Non-pigmented ciliary epithelial cell (primary cell): ENCODE results near the gene VDR.

Experiments used
- DNase-seq: peaks from one replicate; pipeline ENCODE4 v3.0.0-alpha.2; 2010; ENCODE audit warnings: low read depth

Gene VDR

DNA sequence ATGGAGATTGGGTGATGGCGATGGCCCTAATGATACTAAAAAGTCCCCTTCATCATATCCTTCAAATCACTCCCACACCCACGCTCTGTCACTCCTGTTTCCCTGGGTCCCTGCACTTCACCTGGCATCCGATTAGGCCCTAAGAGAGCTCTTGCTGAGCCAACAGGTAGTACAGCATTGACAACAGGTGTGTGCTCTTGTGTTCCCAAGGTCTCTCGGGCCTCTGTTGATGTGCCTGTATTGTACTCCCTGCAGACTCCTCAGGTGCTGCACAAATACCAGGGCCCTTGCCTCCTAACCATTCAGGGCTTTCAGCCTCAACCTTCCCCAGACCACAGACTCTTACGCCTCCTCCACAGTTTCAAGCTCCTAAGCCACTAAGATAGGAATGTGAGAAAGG, 25.8 kb upstream of the VDR start:
- DNase-seq: no peak

DNA sequence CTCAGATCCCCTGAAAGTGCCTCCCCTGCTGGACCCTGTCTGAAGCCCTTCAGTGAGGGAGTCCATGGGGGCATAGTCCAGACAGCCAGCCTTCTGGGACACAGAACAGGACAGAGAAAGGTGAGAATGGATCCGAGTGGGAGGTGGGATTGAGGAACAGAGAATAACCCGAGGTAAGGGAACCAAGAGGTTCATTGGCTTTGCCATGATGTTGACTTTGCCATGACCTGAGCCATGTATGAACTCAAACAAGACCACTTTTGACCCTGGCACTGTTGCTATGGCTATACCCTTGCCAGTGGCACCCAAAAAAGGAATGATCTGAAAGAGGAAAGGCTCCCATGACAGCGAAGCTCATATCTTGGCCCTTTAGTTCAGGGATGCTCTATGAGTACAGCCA, 22.6 kb upstream of the VDR start:
- no peak for DNase-seq

DNA sequence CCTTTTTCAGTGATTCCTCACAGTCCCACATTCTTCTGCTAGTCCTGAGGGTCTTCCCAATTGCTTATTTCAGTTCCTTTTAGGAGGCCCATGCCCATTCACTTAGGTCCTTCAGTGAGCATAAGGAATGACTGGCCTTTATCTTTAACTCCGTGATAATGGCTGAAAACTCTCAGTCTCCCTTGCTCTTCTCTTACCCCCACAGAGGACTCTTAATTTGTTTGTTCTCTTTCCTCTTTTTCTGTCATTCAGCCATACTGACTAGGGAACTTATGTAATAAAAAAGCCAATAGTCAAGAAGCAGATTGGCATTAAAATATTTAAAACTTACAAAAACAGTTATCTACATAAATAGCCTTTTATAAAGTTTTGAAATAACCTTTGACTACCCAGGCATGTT, 17.1 kb upstream of the VDR start:
- no peak for DNase-seq

DNA sequence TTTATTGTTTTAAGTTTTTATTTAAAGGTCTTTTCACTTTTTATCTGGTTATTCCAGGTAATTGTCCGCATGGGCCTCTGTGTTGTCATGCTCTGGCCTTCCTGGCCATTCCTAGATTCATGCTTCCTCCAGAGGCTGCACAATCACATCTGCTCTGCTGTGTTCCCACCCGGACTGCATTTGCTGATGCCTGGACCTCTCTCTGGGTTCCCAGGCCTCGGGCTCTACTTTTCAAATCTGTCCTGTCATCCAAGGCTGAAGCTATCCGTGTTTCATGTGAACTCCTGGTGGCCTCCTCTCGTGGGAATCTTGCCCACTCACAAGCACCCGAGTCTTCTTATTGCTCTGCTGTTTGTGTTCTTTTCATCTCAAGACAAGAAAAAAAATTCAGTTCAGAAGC, 16.1 kb upstream of the VDR start:
- no peak for DNase-seq

DNA sequence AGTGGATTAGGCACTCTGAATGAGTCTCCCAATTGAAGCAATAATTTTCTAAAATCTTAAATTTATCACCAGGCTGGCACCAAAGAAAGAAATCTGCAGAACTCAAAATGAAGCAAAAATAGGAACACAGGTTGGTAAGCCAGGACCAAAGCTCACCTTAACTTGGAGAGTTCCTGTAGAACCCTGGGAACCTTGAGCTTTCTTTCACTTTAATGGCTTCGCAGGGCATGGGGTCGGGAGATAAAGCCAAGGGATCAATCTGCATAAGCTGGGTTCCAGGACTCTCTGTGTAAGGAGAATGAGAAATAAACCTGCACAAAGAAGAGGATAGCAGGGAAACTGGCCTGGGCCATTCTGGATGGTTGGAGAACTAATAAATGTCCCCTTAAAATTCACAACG, 8.3 kb upstream of the VDR start:
- no peak for DNase-seq

DNA sequence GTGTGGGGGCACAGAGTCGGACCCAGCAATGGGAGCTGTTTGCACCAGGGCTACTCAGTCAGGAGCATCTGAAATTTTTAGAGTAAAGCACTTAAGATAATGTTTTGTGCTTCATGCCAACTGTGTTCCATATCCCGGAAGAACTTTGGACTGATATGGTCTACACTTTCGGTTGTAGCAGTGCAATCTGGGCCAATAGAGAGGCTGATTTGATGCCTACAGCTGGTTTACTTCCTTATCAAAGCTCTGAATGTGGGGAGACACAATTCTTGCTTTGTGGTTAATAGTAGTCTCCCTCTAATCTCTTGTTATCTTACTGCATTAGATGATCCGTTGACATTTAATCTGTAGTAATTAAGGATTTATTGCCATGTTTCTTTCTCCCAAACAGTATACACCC, 7.8 kb upstream of the VDR start:
- DNase-seq: no peak

DNA sequence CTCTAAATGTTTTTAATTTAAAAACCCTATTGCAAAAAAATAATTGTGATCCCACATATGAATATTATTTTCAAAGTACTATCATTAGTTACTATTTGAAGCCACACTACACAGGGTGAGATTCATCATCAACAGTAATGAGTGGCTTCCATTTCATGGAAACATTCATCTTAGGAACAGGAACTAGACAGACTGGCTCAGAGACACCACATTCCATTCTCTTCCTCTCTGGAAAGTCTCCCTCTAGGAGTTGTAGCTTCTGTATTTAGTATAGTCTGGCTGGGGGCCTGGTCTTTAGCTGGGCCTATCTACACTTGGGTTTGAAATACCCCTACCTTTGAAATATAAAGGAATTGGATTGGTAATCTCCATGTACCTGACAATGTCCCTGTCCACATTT, 6.2 kb upstream of the VDR start:
- DNase-seq: no peak

DNA sequence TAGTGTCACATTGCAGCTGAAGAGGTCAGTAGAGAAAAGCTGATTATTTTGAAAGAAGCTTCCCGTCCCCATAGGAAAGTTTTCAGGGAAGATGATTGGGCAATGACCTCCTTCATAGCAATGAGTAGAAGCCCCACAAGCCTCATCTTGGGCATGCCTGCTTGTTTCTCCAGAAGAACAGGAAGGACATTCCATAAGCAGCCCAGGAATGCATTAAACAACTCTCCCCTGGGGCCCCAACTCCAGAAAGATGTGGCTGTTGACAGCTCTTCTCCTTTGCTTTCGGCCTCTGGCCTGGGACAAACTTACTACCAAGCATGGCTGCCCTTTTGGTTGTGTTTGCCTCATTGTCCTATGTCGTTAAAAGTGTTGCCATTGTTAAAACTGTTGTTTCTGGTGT, 5.7 kb upstream of the VDR start:
- DNase-seq: no peak

DNA sequence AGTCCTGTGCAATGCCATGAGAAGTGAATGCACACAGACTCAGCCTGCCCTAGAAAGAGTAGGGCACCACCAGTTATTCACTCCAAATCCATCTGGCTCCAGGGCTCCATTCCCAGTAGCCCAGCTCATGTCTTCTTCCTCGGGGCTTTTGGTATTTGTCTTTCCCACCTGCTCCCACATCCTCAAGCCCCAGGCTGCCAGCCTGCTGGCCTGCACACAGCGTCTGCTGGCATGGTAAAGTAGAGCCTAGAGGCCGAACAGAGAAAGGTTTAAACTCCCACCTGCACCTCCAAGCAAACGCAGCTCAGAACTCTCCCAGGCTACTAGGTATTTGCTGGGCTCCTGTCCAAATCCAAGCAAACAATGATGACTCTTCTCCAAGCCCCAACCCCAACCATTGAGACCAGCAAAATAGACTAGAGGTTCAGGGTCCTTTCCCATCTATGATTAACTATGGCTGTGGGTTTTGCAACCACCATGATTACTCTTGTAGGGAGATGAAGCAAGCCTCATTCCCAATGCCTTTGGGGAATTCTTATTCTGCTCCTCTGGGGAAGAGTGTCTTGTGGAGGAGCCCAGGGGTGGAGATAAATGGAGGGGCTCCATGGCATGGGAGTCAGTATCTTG, 5.2 kb upstream of the VDR start:
- no peak for DNase-seq

DNA sequence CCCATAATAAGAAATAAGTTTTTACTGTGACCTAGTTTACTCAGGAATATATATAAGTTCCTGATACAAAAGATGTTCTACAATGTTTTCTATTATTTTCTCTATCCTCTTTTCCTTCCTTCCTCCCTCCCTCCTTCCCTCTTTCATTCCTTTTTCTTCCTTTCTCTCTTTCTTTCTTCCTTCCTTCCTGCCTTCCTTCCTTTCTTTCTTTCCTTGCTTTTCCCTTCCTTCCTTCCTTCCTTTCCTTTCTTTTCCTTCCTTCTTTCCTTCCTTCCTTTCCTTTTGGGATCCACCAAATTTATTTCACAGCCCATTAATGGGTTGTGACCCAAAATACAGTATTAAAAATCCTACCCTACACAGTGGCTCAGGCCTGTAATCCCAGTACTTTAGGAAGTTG, 3.9 kb upstream of the VDR start:
- DNase-seq: no peak

DNA sequence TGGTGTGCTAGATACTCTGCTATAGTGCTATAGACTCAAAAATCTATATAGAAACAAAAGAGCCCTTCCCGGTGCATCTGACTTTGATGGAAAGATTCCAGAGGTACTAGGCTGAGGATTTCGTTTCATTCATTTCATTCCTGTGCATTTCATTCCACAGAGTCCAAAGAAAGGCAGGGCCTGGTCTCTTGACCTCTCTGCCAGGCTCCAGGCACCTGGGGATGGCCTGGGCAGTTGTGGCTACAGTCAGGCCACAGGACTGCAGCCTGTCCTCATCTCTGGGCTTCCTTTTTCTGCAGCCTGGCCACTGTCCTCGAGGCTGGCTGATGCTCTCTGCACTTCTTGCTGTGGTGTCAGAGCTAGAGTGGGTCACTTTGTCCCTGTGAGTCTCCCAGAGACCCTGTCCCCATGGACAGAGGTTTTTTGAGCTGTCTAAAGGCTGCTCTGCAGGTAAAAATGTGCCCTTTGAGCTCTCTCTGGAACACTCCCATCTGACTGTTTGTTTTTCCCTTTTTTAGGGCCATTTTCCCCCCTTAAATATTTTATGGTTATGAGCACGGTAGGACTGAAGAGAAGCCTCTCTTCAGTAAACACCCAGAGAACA, 3.2 kb upstream of the VDR start:
- no peak for DNase-seq

DNA sequence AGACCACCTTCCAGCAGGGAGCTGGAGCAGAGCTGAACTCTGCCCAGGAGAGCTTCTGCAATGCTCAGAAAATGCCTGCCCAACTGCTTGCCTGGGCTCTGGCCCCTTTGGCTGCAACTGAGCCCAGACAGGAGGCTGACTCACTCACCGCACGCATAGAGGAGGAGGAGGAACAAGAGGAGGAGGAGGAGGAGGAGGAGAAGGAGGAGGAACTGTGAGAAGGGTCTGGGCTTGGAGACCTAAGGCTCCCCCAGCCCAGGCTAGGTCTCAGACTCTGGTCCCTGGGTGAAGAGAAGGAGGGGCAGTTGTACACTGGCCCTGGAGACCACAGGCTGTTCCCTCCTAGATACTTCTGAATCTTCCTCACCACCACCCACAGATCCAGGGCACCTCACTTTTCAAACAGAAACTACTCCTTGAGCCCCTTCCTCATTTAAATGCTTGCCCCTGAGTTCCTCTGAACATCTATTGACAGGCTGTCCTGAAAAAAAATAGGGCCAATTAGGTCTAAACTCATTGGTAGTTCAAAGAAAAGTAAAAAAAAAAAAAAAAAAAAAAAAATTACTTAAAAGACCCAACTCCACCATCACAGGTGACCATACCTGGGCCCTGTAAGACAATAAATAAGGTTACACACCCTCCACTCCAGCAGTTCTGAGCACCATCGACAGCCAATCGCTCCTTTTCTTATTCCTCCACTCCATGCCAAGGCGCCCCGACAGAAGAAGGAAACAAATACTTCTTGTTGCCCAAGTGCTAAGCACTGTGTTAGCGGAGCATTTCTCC, 674 bp downstream of the VDR start:
- DNase-seq: peak; percentile 47

DNA sequence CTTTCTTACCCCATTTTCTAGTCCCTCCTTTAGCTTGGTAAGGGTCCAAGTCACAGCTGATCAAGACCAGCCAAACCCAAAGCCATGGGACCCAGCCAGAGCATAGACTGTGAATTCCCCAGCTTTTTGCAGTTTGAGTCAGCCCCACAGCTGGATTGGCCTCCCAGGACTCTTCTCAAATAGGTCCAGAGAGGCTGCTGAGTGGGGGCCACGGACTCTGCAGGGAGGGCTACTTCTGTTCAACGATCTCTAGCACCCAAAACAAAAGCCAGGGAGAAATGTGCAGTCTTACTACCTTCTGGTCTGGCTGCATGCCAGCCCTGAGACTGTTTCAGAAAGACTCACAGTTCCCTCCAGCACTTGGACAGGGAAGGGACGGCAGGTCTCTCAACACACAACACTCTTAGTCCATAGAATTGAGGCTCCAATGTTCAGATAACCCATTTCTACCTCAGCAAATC, 1.6 kb downstream of the VDR start:
- DNase-seq: peak; percentile 32

DNA sequence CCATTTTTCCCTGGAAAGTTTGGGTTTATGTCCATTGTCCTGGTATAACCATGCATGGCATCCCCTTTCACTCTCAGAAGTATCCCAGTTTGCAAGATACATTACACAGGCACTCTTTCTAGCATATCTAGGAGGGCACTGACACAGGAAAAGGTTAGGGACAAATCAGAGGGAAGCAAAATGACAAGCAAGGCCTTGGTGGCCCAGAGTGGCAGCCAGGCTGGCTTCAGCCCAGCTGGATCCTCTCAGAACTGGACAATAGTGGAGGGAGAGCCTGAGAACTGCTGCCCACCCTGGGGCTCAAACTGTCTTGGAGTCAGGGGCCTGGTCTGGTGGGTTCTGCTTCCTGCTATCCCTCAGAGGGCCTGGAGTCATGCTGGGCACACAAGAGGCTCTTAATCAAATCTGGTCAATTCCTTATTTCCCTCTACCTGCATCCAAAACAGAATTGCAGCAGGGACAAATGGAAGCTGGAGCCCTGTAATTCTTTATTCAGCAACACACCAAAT, 2.6 kb downstream of the VDR start:
- no peak for DNase-seq

DNA sequence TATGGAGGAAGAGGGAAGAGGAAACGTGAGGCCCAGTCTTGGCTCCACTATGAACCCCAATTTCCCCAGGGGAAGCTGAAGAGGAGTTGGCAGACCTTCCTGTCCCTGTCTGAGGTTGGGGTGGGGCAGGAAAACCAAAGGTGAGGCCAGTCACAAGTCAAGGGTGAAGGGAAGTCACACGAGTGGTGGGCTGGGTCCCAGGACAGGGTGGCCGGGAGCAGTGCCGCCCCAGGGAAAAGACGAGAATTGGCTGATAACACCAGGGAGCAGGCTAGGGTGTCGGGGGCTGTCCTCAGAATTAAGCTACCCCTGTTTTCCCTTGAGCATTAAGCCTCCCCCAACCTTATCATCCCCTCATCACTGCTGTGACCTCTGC, 3.1 kb downstream of the VDR start:
- no peak for DNase-seq

DNA sequence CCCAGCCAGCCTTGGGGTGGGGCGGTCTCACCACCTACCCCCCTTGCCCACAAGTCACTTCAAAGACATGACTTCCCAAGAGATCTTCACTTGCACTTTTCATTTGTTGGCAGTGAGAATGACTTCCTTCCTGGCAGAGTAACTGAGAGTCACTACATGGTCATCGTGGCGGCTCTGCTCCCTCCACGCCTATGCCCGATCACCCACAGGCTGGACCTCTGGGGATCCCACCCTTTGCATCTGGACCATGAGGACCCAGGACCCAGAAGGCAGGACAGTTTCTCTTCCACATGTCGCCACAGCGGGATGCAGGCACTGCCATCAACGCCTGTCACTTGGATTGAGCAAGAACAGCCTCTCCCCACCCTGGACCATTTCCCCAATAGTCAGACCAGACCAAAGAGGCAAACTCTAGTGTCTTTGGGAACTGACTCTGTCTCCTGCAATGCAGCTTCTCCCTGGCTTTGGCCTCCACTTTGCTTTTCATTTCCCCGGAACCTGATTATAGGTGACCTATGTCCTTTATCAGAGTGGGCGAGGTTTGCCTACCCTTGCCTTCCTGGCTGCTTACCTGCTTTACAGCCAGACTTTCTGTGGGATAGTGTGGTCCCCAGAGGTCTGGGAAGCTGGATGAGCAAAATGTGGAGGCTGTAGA, 3.6 kb downstream of the VDR start:
- no peak for DNase-seq

DNA sequence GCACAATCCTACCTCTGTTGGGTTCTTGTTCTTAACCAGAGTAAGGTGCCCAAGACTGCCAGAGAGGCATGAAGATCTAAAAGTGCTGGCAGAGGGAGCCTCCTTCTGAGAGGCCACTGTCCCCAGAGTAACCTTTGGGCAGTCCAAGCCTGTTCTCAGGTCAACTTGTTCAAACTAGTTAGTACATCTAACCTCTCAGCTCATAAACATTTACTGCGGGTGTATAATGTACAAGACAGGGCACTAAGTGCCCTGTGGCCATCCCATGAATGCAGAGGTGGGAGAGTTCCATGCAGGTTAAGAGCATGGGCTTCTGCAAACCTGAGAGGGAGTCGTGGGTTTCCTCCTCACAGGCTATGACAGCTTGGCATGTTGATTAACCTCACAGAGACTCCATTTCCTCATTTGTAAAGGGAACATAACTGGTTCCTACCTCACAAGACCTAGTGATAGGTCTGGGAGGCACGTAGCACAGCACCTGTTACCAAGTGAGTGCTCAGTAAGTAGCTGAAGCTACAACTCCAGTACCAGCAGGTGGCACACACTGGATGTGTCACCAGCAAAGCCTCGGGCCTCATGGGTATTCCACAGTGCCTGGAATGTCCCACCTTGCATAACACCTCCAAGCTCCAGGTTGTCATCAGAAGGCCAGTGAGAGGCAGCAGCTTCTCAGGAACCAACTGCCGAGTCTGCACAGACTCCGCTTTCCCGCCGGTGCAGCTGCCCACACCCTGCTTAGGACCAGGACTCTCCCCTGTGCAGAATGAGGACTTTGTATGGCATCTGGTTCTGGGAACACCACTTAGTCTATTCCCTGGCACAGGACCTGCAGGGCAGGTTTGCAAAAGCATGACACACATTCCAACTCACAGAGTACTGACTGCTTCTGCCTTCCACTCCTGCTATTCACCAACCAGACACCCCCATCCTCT, 4.4 kb downstream of the VDR start:
- DNase-seq: no peak

DNA sequence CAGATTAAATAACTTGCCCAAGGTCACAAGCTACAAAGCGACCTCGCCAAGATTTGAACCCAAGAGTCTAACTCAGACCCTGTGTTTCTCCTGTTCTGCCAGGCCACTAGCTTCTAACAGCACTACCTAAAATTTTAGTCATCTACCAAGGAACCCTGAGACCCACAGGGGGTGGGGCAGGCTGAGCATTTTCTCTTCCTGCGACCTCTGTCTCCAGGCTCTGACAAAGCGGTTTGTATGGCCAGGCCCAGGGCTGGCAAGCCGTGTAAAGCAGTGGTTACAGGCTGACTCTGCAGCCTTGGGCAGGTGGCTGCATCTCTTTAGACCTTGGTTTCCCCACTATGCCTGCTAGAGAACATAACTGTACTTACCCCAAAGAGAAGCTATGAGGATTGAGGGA, 5.3 kb downstream of the VDR start:
- DNase-seq: no peak

DNA sequence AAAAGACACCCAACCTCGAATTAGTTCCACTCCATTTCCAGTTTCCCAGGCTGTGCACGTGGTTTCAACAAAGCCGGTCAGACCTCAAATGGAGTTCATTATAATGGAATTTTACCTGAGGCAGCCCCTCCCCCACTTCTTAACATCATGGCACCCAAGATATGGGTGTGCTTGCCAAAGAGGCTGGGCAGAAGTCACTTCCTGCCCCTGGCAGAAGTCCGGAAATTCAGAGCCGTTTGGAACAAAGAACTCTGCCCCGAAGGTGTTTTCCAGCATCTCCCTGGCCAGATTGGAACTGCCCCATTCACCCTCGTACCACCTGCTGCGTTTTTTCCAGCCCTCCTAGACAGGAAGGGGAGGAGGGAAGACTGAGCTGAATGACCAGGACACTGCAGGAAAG, 8.2 kb downstream of the VDR start:
- DNase-seq: no peak

DNA sequence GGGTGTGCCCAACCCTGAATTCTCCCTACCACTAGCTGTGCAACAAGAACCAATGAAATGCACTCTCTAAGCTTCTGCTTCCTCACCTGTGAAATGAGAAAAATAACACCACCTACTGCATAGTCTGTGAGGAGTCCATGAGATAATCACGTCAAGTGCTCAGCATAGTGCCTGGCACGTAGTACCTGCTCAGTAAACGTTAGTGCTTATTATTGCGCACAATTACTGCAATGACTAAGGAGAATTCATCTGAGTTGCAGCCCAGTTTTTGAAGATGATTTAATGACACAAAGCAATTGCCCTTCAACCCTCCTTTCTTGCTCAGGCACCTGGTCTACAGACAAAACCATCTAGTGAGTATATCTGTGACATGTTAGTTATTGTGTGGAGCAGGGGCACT, 8.8 kb downstream of the VDR start:
- DNase-seq: no peak

DNA sequence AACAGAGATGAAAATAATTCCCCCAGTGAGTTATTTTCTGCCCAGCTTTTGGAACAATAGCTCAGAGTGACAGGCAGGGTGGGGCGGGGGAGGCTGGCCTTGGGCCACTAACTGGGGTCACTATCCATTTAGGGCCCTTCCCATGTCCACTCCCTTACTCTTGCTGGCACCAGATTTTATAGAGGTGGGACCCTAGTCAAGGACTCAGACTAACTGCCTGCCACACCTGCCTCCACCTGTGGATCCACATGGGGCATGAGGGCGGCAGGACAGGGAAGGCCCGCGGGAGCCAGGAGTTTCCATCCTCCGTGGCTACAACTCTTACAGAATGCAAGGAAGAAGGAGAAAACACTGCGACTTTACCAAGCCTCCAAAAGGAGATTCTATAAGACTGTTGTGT, 10.1 kb downstream of the VDR start:
- DNase-seq: no peak

DNA sequence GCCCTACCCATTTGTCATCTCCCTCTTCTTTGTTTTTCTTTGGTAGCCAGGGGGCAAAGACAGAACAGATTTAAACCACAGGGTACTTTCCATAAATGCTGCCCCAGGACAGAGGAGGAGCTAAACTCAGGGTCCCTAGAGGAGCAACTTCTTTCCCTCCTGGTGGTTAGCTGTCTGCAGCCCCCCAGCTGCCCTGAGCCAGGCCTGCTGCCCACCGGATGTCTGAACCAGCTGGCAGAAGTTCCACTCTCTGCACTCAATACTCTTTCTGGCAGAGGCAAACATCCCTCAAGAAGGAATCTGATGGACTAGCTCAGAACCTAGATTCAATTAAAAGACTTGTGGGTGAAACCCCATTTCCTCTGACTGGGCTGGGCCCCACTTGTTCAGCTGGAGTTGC, 10.7 kb downstream of the VDR start:
- no peak for DNase-seq
